Parathyroid adenoma (tissue), 2 donors: ENCODE results near the gene CD2BP2.

ENCODE experiments used
- H2AFZ ChIP-seq: fragments of 300-600 bp; sonication (generic); one replicate; pipeline ENCODE4 v1.7.0; 2017; ENCODE audit warnings: antibody characterized with exemption, mild to moderate bottlenecking
- H3K27ac ChIP-seq: fragments of 300-600 bp; sonication (generic); one replicate; pipeline ENCODE4 v1.7.0; 2017
- H3K27me3 ChIP-seq: fragments of 300-600 bp; sonication (generic); one replicate; pipeline ENCODE4 v1.7.0; 2017; ENCODE audit warnings: low read length; ENCODE audit not compliant: control insufficient read depth, insufficient read depth
- H3K36me3 ChIP-seq: fragments of 300-600 bp; sonication (generic); one replicate; pipeline ENCODE4 v1.7.0; 2017; ENCODE audit warnings: low read length; ENCODE audit not compliant: control insufficient read depth, insufficient read depth
- H3K4me1 ChIP-seq: fragments of 300-600 bp; sonication (generic); one replicate; pipeline ENCODE4 v1.7.0; 2017; ENCODE audit warnings: control low read depth
- H3K4me2 ChIP-seq: fragments of 300-600 bp; sonication (generic); one replicate; pipeline ENCODE4 v1.7.0; 2017; ENCODE audit warnings: low read length
- H3K4me3 ChIP-seq: fragments of 300-600 bp; sonication (generic); one replicate; pipeline ENCODE4 v1.7.0; 2017; ENCODE audit warnings: low read depth, low read length
- H3K79me2 ChIP-seq: fragments of 300-600 bp; sonication (generic); one replicate; pipeline ENCODE4 v1.7.0; 2017; ENCODE audit warnings: control low read depth
- H3K9ac ChIP-seq: fragments of 300-600 bp; sonication (generic); one replicate; pipeline ENCODE4 v1.7.0; 2017; ENCODE audit warnings: mild to moderate bottlenecking
- H3K9me3 ChIP-seq: fragments of 300-600 bp; sonication (generic); one replicate; pipeline ENCODE4 v1.7.0; 2017; ENCODE audit warnings: low read length; ENCODE audit not compliant: control insufficient read depth
- TF ChIP-seq, protein P1 (sequence below): fragments of 300-600 bp; sonication (generic); IDR thresholded peaks from one replicate; pipeline ENCODE4 v1.7.0; 2017; ENCODE audit warnings: antibody characterized with exemption, mild to moderate bottlenecking
- donor health status: primary hyperparathyroidism.

The CD2BP2 gene

GRCh38 chr16:30372725-30373124 lies 17.6 kb upstream of the CD2BP2 start:
- no peaks in the 10 kb centered on the region for H3K9me3 ChIP-seq
- peaks cover 19% of the 10 kb centered on the region for H3K4me1 ChIP-seq
- no peak overlapping the region for H3K4me3 ChIP-seq
- no peak overlapping the region for H2AFZ ChIP-seq
- H3K36me3 ChIP-seq = no peaks in the 10 kb centered on the region
- peaks cover 19% of the 10 kb centered on the region for H3K79me2 ChIP-seq
- TF ChIP-seq, protein P1, sequence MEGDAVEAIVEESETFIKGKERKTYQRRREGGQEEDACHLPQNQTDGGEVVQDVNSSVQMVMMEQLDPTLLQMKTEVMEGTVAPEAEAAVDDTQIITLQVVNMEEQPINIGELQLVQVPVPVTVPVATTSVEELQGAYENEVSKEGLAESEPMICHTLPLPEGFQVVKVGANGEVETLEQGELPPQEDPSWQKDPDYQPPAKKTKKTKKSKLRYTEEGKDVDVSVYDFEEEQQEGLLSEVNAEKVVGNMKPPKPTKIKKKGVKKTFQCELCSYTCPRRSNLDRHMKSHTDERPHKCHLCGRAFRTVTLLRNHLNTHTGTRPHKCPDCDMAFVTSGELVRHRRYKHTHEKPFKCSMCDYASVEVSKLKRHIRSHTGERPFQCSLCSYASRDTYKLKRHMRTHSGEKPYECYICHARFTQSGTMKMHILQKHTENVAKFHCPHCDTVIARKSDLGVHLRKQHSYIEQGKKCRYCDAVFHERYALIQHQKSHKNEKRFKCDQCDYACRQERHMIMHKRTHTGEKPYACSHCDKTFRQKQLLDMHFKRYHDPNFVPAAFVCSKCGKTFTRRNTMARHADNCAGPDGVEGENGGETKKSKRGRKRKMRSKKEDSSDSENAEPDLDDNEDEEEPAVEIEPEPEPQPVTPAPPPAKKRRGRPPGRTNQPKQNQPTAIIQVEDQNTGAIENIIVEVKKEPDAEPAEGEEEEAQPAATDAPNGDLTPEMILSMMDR = no peak
- no peak overlapping the region for H3K9ac ChIP-seq
- no peak overlapping the region for H3K27ac ChIP-seq
- H3K4me2 ChIP-seq = no peak overlapping the region
- H3K27me3 ChIP-seq = no peaks in the 10 kb centered on the region

DNA sequence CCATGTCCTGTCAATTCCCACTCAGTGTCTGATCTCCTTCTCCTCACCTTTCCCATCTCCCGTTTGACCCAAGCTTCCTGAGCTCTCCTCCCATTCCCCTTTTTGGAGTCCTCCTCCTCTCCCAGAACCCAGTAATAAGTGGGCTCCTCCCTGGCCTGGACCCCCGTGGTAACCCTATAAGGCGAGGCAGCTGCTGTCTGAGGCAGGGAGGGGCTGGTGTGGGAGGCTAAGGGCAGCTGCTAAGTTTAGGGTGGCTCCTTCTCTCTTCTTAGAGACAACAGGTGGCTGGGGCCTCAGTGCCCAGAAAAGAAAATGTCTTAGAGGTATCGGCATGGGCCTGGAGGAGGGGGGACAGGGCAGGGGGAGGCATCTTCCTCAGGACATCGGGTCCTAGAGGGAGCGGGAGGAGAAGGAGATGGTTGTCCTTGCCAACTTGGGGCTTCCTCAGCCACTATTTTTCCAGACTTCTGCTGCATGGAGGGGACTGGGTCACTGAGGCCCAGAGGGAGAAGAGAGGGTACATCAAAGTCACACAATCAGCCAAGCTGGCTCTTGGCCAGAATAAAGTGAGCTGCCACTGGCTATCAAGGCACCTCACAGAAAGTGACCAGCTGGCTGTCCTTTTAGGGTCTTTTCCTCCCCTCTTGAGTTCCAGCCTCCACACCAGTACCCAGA lies 17.1 kb upstream of the CD2BP2 start:
- TF ChIP-seq, protein P1 = no peak
- Histone ChIP-seq H3K9me3 (no peaks in the 10 kb centered on the region), H3K4me1 (peaks cover 16% of the 10 kb centered on the region), H3K27ac (no peak overlapping the region), H3K9ac (no peak overlapping the region), H3K36me3 (no peaks in the 10 kb centered on the region), H3K4me3 (no peak overlapping the region), H3K79me2 (peaks cover 19% of the 10 kb centered on the region), H2AFZ (peak overlapping the region; percentile 77), H3K4me2 (no peak overlapping the region), H3K27me3 (no peaks in the 10 kb centered on the region)

DNA sequence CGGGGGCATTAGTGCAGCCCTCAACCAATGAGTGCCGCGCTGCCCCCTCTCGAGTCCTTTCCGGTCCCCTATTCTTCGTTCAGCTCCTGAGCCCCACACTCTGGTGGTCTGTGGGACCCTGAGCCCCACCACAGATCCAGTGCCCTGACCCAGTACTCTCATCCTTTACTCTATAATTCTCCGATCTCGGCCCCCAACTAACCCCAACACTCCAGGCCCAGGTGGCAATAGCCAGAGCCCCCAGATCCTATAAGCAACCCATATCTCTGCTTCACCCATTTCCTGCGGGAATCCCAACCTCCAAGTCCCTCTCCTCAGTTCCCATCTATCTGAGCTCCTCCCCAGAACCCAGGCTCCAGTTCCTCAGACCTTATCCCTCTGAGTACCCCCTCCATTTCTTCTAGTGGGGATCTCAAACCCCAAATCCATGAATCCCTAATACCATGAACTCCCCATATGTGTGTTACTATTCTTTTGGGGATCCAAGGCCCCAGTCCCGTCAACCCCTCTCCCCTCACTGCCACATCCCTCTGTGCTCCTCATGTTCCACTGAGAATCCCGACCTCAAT lies 16.2 kb upstream of the CD2BP2 start:
- Histone ChIP-seq H3K4me2 (peak overlapping the region; percentile 91), H3K4me3 (peak overlapping the region; percentile 60), H3K36me3 (no peaks in the 10 kb centered on the region), H3K4me1 (peaks cover 15% of the 10 kb centered on the region), H3K27ac (peak overlapping the region; percentile 85), H2AFZ (peak overlapping the region; percentile 77), H3K9me3 (no peaks in the 10 kb centered on the region), H3K79me2 (peaks cover 25% of the 10 kb centered on the region), H3K27me3 (no peaks in the 10 kb centered on the region), H3K9ac (peak overlapping the region; percentile 16)
- TF ChIP-seq, protein P1 = no peak

- Histone ChIP-seq H3K4me2 (peak within 1 kb of the TSS; percentile 92), H3K4me1 (peaks cover 15% of the 10 kb centered on the region), H3K4me3 (peak within 1 kb of the TSS; percentile 83)
Measured at GRCh38 chr16:30370456-30371247, 15.5 kb upstream of the CD2BP2 start, which contains the start of gene TBC1D10B. Gene TBC1D10B, minus strand, starts transcription at chr16:30370494. Its CDS starts 311 bp downstream, at chr16:30370183.

More at GRCh38 chr16:30370456-30371247, 15.5 kb upstream of the CD2BP2 start, which contains the start of gene TBC1D10B:
- Histone ChIP-seq H3K79me2 (peaks cover 25% of the 10 kb centered on the region), H2AFZ (peak within 1 kb of the TSS; percentile 77), H3K9ac (peak within 1 kb of the TSS; percentile 40), H3K27ac (peak within 1 kb of the TSS; percentile 85), H3K9me3 (no peaks in the 10 kb centered on the region), H3K27me3 (no peaks in the 10 kb centered on the region), H3K36me3 (no peaks in the 10 kb centered on the region)
- TF ChIP-seq, protein P1 = peak; percentile 48
